SK-N-MC (cell line): ENCODE measurements around the gene DGKB.

Source experiments
- EZH2 ChIP-seq: fragments of 200-600 bp; sonication (generic); IDR thresholded peaks from one replicate; pipeline ENCODE4 v1.6.1; 2017; ENCODE audit warnings: antibody characterized with exemption
- POLR2AphosphoS5 ChIP-seq: IDR thresholded peaks from 2 replicates; pipeline ENCODE4 v1.6.1; 2012; ENCODE audit warnings: mild to moderate bottlenecking, low read depth, low read length, borderline replicate concordance

GRCh38 chr7:14754631-14755030 is 147.9 kb downstream of the DGKB start:
- TF ChIP-seq EZH2 (no peak), POLR2AphosphoS5 (no peak)
